ENCODE results near the gene MET.
"Not testable (repeated sequence)": the region's sequence is repeated elsewhere in the genome, so short reads cannot be mapped to it uniquely, and the experiment has no call there.

Gene MET

DNA sequence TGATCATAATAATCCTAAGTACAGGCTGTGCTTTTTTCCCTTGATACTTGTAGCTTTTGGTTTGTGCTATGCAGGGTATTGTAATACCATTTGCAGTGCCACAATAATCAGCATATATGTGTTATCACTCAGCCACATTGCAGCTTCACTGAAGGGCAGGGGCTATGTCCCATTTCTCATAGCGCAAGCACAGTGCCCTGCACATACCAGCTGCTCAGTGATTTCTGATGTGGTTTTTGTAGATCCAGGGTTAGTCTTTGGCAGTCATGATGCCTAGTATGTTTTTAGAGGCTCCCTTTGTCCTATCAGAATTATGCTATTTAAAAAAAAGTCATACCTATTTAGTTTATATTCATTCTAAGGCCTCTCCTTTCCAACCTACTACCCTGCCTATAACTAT, 25.8 kb downstream of the MET start:
- no peak for DNase-seq (ENCODE audit: low read depth, low spot score)

DNA sequence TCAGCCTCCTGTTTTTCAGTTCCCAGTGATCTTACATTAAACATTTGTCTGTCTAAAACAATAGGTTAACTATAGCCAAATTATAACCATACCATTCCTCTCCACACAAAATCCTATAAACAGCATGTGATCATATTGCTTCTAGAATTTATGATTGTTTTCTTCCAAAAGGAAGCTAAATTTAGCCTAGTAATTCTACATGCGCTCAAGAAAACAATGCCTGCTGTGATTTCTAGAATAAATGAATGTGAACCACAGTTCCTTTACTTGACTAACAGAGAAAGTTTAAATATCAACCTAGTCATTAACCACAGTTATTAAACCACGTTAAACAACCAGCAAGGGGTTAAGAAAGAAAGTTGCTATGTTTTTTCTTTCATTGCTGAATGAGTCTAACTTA, 26.4 kb downstream of the MET start:
- DNase-seq (ENCODE audit: low read depth, low spot score), result no peak

DNA sequence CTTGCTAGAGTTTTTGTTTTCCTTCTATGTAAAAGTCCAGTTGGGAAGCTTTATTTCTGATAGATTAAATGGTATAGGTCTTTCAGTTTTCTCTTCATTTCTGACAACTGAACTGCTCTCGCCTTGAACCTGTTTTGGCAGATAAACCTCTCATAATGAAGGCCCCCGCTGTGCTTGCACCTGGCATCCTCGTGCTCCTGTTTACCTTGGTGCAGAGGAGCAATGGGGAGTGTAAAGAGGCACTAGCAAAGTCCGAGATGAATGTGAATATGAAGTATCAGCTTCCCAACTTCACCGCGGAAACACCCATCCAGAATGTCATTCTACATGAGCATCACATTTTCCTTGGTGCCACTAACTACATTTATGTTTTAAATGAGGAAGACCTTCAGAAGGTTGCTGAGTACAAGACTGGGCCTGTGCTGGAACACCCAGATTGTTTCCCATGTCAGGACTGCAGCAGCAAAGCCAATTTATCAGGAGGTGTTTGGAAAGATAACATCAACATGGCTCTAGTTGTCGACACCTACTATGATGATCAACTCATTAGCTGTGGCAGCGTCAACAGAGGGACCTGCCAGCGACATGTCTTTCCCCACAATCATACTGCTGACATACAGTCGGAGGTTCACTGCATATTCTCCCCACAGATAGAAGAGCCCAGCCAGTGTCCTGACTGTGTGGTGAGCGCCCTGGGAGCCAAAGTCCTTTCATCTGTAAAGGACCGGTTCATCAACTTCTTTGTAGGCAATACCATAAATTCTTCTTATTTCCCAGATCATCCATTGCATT, 27.1 kb downstream of the MET start:
- DNase-seq (ENCODE audit: low read depth, low spot score), result no peak

DNA sequence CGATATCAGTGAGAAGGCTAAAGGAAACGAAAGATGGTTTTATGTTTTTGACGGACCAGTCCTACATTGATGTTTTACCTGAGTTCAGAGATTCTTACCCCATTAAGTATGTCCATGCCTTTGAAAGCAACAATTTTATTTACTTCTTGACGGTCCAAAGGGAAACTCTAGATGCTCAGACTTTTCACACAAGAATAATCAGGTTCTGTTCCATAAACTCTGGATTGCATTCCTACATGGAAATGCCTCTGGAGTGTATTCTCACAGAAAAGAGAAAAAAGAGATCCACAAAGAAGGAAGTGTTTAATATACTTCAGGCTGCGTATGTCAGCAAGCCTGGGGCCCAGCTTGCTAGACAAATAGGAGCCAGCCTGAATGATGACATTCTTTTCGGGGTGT, 27.7 kb downstream of the MET start:
- DNase-seq (ENCODE audit: low read depth, low spot score), result no peak

DNA sequence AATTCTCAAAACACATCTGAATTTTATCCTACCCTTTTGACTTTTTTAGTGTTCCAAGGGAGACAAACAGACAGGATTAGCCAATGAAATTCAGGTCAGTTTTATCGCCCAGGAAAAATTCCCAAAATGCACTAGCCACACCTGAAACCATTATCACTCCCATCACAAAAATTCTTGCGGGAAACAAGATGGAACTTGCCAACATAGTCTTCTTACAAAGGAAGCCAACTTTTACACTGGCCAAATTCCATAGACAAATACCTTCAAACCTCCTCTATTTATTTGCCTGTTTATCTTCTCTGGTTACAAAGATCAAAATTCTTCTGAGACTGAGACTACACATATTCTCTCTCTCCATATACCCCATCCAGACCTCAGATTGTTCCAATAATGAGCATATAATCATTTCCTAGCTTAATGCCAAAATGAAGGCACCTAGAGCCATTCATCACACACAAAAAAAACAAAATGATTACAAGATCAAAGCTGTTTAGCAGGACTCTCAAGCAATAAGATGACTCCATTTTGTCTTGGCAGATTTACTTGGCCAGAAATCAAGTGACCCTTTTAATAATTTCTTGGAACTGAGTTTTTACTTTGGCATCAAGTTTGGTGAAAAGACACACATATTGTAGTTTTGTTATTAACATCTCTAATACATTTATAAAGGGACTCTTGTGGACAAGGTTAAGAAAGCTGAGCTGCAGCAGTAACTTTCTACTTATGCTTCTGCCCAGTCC, 30.2 kb downstream of the MET start:
- no peak for DNase-seq (ENCODE audit: low read depth, low spot score)

DNA sequence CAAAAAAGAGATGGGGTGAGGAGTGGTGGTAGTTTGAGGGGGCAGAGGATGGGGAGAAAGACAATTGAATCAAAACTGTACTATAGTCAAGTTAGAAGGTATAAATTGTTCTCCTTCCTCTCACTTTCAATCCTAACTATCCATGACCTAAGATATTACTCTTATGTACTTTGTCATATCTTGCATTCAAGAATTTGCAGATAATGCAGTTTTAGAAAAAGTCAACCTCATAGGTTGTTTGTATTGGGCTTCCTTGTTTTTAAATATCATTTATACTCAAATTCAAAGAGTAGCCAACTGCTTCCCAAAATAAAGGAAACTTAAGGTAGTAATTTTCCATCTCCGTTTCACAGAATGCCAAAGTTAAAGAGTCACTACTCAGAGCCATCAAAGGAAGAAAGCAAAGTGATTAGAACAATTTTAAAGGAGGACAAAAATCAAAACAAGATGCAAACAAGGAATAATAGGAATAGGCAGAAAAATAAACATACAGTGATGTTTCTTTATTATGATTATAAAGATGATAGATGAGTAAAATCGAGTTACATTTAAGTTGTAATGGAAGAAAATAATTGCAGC, 32.7 kb downstream of the MET start:
- DNase-seq (ENCODE audit: low read depth, low spot score), result no peak

DNA sequence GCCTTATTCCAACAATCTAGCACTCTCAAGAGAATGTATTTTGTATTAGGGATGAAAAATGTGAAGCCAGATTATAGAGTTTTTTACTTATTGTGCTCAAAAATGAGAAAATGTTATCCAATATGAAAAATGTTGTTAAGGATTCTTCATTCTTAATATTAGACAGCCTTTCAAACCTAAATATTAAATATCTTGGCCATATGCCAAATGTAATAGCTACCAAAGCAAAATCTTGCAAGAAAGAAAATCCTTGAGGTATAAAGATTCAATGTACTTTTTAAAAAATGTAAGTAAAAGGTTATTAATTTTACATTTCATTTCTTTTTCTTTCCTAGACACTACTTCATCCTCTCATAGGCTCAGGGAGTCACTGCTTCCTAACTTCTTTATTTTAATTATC, 33.4 kb downstream of the MET start:
- no peak for DNase-seq (ENCODE audit: low read depth, low spot score)

DNA sequence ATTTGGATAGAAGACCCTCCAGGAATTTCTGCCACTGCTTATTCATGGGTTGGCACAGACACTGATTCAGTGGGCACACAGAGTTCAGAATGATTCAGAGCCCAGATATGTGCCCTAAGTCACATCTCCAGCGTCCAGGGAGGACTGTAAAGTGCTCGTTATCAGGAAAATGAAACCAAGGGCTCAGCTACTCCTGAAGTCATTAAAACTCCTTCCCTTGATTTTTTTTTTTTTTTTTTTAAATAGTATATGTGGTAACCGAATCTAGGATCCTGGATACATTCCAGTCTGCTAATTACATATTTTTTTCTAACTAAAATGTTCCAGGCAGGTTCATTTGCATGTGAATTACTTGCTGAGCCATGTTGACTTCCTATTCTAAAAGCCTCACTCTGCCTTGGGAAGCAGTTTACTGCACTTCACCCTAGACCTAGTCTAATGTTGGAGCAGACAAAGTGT, 34.7 kb downstream of the MET start:
- DNase-seq (ENCODE audit: low read depth, low spot score), result no peak

DNA sequence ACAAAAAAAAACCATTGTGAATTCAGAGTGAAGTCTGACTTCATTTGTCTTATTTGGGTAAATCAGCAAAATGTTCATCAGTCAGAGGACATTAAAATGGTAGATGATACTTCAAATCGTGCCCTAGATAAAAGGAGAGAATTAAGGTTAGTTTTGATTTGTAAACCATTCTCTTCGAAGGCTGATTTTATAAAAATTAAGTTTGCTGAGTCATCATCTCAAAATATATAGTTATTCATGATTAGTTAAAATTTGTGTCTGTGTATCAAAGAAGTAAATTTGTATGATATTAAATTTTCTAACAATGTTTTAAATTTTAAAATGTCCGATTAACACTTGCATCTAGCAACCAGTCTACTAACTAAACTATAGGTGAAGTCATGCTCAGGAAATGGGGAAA, 35.3 kb downstream of the MET start:
- no peak for DNase-seq (ENCODE audit: low read depth, low spot score)

DNA sequence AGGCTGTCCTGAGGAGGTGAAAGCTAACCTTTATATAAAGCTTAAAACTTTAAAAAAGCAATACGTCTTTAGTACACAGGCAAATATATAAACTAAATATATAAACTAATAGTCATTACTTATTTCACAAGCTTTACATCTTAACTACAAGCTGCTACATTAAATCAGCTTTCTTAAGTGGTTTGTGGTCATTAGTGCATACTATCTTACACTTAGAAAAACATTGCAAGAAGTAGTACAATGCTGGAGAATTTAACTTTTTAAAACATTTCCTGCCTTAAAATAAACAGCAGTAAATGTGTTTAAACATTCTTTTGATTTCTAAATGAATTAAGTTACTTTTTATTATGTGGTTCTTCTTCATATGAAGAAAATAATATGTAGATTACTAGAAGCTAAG, 36.3 kb downstream of the MET start:
- DNase-seq (ENCODE audit: low read depth, low spot score), result no peak

DNA sequence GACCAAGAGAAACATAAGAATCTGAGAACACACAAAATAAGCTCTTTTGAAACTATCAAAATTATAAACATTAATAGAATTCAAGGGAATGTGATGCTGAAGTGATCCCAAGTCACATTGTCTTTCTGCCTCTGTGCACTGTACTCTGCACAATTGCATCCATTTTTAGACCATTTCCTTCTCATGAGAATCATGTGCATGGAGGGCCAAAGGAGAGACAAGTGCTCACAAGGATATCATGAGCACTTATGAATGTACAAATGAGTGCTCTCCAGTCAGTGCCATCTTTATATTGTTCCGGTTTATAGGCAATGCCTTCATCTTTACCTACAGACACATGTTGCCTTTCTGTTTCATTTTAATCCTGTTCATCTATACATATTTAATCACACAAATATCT, 36.9 kb downstream of the MET start:
- DNase-seq (ENCODE audit: low read depth, low spot score), result no peak

DNA sequence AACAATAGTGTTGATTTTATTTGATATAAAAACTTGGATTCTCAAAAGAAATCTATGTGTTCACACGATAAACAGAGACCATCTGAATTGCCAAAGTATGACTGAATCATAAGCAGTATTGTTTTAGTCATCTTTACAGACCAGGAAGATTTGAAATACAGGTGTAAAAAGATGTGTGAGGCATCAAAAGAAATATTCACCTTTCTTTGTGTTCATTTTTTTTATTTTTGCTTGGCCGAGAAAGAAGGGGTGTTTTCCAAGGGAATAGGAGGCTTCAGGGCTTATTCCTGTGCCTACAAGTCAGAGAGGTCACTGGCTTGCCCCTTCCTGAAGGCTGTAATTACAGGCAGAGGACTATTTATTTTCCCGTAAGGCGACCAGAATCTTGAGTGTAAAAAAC, 37.3 kb downstream of the MET start:
- DNase-seq (ENCODE audit: low read depth, low spot score), result no peak

DNA sequence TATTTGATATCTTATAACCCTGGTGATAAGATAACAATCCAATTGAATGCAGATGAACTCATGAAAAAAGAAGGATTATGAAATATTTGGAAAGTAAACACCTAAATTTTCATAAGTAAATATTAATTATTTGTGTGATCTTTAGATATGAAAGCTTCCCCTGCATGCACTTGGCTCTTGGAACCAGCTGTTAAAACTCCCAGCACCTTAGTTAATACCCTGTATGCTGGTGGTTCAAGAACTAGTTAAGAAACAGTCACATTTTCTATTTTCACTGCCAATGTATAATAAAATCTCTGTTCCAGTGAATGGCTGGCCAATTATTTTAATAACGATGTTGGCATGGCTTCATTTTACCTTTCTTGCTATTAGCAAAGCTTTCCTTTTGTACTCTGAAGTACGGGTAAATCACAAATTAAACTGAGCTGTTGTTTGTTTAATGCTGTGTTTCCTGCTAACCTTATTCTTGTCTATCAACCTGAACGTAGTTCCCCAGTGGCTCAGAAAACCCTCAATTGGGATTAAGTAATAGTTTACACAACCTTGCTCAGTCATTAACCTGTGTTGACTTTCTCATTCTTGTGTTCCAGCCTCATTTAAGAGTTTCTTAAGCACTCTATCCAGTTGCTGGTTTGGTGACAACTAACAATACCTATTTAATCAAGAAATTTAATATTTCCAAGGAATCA, 38.9 kb downstream of the MET start:
- DNase-seq (ENCODE audit: low read depth, low spot score), result no peak

DNA sequence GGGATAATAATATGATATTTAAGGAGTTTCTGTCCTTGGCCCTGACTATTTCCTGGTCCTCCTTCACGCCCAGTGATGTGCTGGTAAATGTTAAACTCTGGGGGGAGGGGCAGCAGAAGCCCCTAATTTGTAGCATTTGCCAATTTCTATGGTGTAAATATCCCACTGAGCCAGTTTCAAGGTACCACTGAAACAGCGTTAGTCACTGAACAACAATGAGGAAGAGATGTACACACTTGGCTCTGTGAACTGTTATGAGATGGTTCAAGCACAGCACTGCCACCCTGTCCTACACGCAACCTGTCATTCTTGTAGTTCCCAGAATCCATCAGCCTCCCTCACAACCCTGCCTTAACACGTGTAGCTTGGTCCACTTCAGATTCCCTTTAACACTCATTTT, 39.8 kb downstream of the MET start:
- no peak for DNase-seq (ENCODE audit: low read depth, low spot score)

DNA sequence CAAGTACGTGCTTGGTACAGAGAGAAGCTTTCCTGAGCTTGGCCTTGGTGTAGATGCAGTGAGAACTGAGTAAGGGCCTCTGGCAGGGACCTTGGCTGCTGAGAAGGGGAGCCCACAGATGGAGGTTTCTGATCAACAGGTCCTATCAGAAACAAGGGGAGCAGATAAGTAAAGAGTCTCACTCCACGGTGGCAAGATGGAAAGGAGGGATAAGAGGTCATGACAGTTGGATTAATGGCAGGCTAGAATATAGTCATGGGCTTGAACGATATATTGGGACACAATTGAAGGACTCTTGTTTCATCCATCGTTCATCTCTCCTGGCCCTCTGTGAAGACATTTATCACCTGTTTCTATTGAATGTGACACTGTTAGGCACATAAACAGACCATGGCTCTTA, 41.5 kb downstream of the MET start:
- DNase-seq (ENCODE audit: low read depth, low spot score), result no peak

DNA sequence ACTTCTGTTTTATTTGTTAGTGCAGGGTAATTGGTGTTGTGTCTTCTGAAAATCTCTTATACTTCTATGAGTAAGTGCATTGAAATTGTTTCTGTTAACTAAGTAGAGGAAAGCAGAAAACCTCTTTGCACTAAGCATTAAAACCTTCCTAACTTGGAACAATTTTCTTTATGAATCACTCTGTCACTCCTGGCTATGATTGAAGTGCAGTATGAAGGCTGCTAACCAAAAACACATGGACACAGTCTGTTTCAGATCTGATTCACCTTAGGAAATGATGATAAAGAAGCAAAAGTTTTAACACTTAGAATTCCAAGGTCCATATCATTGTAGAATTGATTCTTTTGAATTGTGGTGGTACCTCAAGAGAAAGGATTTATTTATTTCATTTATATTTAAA, 41.9 kb downstream of the MET start:
- DNase-seq (ENCODE audit: low read depth, low spot score), result no peak

DNA sequence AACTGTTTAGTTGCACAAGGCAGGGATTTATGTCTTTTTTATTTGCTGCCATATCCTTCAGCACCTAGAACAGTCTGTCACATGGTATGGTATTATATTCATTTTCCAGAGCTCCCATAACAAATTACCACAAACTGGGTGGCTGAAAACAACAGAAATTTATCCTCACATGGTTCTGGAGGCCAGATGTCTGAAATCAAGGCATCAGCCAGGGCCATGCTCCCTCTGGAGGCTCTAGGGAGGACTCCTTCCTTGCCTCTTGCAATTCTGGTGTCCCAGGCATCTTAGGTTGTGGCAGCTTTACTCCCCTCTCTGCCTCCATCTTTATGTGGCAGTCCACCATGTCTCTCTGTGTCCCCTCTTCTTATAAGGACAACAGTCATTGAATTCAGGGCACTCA, 43.1 kb downstream of the MET start:
- no peak for DNase-seq (ENCODE audit: low read depth, low spot score)

DNA sequence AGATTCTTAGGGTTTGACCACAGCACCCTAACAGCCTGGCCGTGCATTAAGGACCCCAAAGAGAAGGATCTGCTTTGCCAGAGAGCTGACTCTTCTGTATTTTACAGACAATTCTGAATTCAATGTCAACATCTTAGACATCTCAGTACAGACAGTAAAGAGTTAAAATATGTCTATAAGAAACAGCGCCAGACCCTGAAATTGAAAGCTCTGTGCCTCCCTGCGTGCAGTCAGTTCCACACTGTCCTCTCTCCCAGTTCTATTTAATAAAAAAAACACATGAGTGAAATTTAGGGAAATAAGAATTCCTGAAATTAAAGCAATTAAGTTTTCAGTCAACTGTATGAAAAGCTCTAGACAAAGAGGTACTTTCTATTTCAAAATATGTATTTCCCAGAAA, 45.1 kb downstream of the MET start:
- no peak for DNase-seq (ENCODE audit: low read depth, low spot score)

DNA sequence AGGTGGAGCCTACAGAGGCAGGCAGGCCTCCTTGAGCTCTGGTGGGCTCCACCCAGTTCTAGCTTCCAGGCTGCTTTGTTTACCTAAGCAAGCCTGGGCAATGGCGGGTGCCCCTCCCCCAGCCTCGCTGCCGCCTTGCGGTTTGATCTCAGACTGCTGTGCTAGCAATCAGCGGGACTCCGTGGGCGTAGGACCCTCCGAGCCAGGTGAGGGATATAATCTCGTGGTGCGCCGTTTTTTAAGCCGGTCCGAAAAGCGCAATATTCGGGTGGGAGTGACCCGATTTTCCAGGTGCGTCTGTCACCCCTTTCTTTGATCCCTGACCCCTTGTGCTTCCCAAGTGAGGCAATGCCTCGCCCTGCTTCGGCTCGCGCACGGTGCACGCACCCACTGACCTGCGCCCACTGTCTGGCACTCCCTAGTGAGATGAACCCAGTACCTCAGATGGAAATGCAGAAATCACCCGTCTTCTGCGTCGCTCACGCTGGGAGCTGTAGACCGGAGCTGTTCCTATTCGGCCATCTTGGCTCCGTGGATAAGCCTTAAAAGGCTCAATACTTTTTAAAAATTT, 52.0 kb downstream of the MET start:
- DNase-seq (ENCODE audit: low read depth, low spot score), result not testable (repeated sequence)

DNA sequence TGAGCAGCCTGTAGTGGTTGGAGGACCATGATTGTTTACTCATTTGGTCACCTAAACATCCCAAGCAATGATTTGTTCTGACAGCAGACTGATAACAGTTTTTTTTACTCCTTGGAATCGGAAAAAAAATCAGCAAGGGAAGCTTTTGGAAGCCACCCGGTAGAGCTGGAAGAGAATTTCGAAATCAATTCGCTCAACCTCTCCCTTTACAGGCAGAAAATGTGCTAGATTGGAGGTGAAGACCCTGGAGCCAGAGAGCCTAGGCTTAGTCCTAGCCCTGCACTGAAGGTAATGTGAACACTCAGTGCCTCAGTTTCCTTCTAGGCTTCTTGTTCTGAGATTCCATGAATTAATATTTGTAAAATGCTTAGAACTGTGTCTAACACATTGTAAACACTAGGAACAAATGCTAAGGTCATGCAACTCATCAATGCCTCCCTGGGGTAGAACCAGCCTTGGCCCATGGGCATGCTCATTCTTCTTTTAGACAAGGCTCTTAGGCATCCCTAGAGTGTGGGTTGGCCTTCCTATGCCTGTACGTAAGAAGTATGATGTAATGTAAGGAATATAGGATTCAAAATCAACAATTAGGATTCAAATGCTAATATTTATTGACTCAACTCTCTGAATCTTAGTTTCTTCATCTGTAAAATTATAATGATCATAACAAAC, 52.7 kb downstream of the MET start:
- DNase-seq (ENCODE audit: low read depth, low spot score), result no peak

DNA sequence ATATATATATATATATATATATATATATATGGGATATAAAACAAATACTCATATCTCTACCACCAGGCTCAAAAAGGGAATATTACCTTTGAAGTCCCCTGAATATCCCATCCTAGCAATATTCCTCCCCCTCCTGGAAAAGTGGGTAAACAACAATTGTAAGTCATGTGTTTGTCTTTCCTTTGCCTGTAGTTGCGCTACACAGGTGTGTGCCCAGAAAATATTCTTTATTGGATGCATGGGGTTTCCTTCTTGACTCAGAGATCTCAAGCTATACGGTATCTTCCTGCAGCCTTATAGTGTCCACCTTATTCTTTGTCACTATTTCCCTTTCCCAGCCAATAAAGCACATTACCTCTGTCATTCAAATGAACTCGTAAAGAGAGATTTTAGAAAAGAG, 54.2 kb downstream of the MET start:
- DNase-seq (ENCODE audit: low read depth, low spot score), result no peak

All from smooth muscle cell of the brain vasculature (primary cell).